Panc1 (cell line): ENCODE results near the gene TP53BP1. TPM values are rescaled to one million over a fixed set of nuclear protein-coding genes. Genes with fewer than 3 reads are reported as not detected.

Source experiments
- ATAC-seq: fragments of 200-7000 bp; cut with Tn5 transposase; 2 replicates; pipeline ENCODE4 v1.9.1; 2020; ENCODE audit warnings: mild to moderate bottlenecking, moderate library complexity
- BruUV-seq: library from RNA; stranded (reverse); fragments of 400-500 nt; replicated peaks from 2 replicates; lab custom pipeline; 2021; lab: Mats Ljungman, UMichigan
- CTCF ChIA-PET: fragments of 300-600 bp; sonication (Branson Sonifier 250); formaldehyde crosslinking; loops from one replicate; lab custom pipeline; 2022; ENCODE audit warnings: antibody characterized with exemption; lab: Charles Lee
- POLR2A ChIA-PET: fragments of 300-600 bp; sonication (Branson Sonifier 250); formaldehyde crosslinking; loops from one replicate; lab custom pipeline; 2022; ENCODE audit warnings: antibody characterized with exemption; lab: Charles Lee
- DNase-seq: peaks from one replicate; pipeline ENCODE4 v3.0.0-alpha.2; 2010; ENCODE audit warnings: low read depth, low spot score
- H3K27ac ChIP-seq: 2 replicates; pipeline ENCODE4 v1.5.1; 2011; ENCODE audit warnings: mild to moderate bottlenecking, low read length, inconsistent platforms
- H3K27me3 ChIP-seq: fragments of 200-500 bp; sonication (Bioruptor generic); 2 replicates; pipeline ENCODE4 v1.6.0; 2014; ENCODE audit warnings: low read length, inconsistent platforms; ENCODE audit not compliant: control insufficient read depth, insufficient read depth
- H3K36me3 ChIP-seq: fragments of 200-500 bp; sonication (Bioruptor generic); 2 replicates; pipeline ENCODE4 v1.5.1; 2014; ENCODE audit warnings: inconsistent platforms, mild to moderate bottlenecking, low read length, moderate library complexity; ENCODE audit not compliant: control insufficient read depth, insufficient read depth
- H3K4me1 ChIP-seq: 2 replicates; pipeline ENCODE4 v1.5.1; 2011; ENCODE audit warnings: inconsistent platforms, mild to moderate bottlenecking, low read length, moderate library complexity; ENCODE audit not compliant: control insufficient read depth, insufficient read depth
- H3K4me3 ChIP-seq, 2 experiments: 2 replicates each; pipeline ENCODE4 v1.5.1; 2011 to 2012; ENCODE audit warnings: low read depth in 2 of 2, low read length in 2 of 2, mild to moderate bottlenecking in 2 of 2, inconsistent platforms in 1 of 2, moderate library complexity in 1 of 2
- H3K9me3 ChIP-seq: fragments of 200-500 bp; sonication (Bioruptor generic); 2 replicates; pipeline ENCODE4 v1.5.1; 2014; ENCODE audit warnings: low read depth, mild to moderate bottlenecking, inconsistent platforms, low read length, moderate library complexity; ENCODE audit not compliant: control insufficient read depth, insufficient read depth
- POLR2AphosphoS5 ChIP-seq: IDR thresholded peaks from 2 replicates; pipeline ENCODE4 v1.6.1; 2012; ENCODE audit warnings: mild to moderate bottlenecking, low read depth, low read length, moderate library complexity
- SIN3A ChIP-seq: IDR thresholded peaks from 2 replicates; pipeline ENCODE4 v1.6.1; 2012; ENCODE audit warnings: low read depth, mild to moderate bottlenecking, low read length, moderate library complexity, borderline replicate concordance; ENCODE audit not compliant: insufficient read depth
- TCF7L2 ChIP-seq: IDR thresholded peaks from 2 replicates; pipeline ENCODE4 v1.6.1; 2011; ENCODE audit warnings: mild to moderate bottlenecking, low read depth, low read length, inconsistent platforms
- in situ Hi-C: cut with HindIII; loops from 2 replicates; pipeline ENCODE4 v1.10.0; 2016; ENCODE audit warnings: low sequenced_read_pairs, low pct_unique_long_range_greater_than_20kb
- intact Hi-C: fragments of 100-400 bp; cut with micrococcal nuclease; formaldehyde crosslinking; loops from one replicate; pipeline ENCODE4 v1.10.0; 2022; ENCODE audit not compliant: unreplicated experiment
- total RNA-seq: library from RNA; stranded (reverse); gene quantifications from one replicate; pipeline ENCODE4 v1.2.1, GENCODE V29; 2021; ENCODE audit not compliant: unreplicated experiment
- TF ChIP-seq, protein P1 (sequence below), 2 experiments: IDR thresholded peaks; 2 replicates each; pipeline ENCODE4 v1.6.1; 2011 to 2012; ENCODE audit warnings: low read depth in 2 of 2, control low read depth in 1 of 2, low read length in 1 of 2, mild to moderate bottlenecking in 1 of 2, moderate library complexity in 1 of 2; ENCODE audit not compliant: insufficient read depth in 1 of 2
- TF ChIP-seq, protein P2 (sequence below): fragments of 450-650 bp; IDR thresholded peaks from 2 replicates; pipeline ENCODE4 v1.5.1; 2017; ENCODE audit warnings: mild to moderate bottlenecking

TP53BP1 gene
- total RNA-seq, 1 experiment from 2014 or later: 80.3 TPM

DNA sequence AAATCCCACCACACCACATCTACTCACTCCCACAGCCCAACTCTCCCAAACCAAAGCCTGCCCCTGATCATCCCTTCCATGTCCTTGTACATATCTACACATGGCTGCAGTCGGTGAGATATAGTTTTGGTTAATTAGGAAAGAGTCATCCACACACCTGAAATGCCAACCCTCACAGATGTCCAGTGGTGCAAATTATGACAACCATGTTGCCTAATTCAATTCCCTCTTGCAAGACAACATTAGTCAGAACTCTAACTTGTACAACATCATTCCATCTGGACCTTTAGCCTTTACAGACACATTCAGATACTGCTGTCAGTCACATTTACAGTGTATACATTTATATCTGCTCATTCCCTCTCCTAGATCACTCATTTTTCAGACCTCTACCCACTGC, 80.9 kb downstream of the TP53BP1 start:
- CTCF ChIA-PET: no interaction called here
- no TSS peak for BruUV-seq
- in situ Hi-C loops: no loop called here
- intact Hi-C loops: no loop called here
- POLR2A ChIA-PET: no interaction called here
- H3K27me3 ChIP-seq: no peaks in the 10 kb centered on the region
- TF ChIP-seq SIN3A: no peak
- TF ChIP-seq, protein P1, sequence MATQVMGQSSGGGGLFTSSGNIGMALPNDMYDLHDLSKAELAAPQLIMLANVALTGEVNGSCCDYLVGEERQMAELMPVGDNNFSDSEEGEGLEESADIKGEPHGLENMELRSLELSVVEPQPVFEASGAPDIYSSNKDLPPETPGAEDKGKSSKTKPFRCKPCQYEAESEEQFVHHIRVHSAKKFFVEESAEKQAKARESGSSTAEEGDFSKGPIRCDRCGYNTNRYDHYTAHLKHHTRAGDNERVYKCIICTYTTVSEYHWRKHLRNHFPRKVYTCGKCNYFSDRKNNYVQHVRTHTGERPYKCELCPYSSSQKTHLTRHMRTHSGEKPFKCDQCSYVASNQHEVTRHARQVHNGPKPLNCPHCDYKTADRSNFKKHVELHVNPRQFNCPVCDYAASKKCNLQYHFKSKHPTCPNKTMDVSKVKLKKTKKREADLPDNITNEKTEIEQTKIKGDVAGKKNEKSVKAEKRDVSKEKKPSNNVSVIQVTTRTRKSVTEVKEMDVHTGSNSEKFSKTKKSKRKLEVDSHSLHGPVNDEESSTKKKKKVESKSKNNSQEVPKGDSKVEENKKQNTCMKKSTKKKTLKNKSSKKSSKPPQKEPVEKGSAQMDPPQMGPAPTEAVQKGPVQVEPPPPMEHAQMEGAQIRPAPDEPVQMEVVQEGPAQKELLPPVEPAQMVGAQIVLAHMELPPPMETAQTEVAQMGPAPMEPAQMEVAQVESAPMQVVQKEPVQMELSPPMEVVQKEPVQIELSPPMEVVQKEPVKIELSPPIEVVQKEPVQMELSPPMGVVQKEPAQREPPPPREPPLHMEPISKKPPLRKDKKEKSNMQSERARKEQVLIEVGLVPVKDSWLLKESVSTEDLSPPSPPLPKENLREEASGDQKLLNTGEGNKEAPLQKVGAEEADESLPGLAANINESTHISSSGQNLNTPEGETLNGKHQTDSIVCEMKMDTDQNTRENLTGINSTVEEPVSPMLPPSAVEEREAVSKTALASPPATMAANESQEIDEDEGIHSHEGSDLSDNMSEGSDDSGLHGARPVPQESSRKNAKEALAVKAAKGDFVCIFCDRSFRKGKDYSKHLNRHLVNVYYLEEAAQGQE (IDR thresholded peaks at IDR 0.05; ENCODE audit: insufficient read depth in 1 of 2, low read depth in 2 of 2, low read length in 1 of 2): no peak
- TF ChIP-seq, protein P2, sequence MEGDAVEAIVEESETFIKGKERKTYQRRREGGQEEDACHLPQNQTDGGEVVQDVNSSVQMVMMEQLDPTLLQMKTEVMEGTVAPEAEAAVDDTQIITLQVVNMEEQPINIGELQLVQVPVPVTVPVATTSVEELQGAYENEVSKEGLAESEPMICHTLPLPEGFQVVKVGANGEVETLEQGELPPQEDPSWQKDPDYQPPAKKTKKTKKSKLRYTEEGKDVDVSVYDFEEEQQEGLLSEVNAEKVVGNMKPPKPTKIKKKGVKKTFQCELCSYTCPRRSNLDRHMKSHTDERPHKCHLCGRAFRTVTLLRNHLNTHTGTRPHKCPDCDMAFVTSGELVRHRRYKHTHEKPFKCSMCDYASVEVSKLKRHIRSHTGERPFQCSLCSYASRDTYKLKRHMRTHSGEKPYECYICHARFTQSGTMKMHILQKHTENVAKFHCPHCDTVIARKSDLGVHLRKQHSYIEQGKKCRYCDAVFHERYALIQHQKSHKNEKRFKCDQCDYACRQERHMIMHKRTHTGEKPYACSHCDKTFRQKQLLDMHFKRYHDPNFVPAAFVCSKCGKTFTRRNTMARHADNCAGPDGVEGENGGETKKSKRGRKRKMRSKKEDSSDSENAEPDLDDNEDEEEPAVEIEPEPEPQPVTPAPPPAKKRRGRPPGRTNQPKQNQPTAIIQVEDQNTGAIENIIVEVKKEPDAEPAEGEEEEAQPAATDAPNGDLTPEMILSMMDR: no peak
- TF ChIP-seq POLR2AphosphoS5: no peak
- TF ChIP-seq TCF7L2: no peak
- ATAC-seq (no peak), DNase-seq (no peak)
- no peaks in the 10 kb centered on the region for H3K9me3 ChIP-seq
- H3K4me1 ChIP-seq: no peaks in the 10 kb centered on the region
- H3K27ac ChIP-seq: no peak overlapping the region
- H3K4me3 ChIP-seq: no peak overlapping the region
- peaks cover 35% of the 10 kb centered on the region for H3K36me3 ChIP-seq

DNA sequence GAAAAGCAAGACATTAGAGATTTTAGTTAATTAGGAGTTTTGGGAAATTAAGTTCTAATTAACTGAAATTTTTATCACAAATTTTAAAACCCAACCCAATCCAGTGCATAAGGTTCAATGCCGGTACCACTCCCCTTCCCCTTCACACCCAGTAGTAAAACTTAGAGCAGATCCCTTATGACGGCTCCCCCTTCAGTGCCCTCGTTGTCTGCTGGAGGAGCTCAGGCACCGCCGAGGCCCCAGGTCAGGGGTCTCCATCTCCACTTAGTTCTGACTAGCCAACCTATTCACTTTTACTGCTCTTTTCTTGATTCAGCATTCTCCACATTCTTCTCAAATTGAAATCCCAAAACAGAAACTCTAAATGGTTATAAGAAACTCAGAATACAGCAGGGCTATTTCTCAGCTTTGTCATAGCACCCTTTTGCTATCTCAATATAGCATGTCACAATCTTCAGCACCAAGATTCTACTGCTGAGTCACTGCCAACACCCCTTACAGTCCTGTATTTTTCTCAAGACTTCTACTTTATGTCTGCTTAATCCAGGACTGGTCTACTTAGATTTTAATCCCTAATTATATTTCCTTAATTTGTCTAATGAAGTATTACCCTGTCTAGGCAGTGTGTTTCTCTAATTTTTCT, 82.3 kb downstream of the TP53BP1 start:
- BruUV-seq: no TSS peak
- Histone ChIP-seq H3K4me3 (no peak overlapping the region), H3K4me1 (no peaks in the 10 kb centered on the region), H3K36me3 (peaks cover 40% of the 10 kb centered on the region), H3K27ac (no peak overlapping the region), H3K9me3 (no peaks in the 10 kb centered on the region), H3K27me3 (no peaks in the 10 kb centered on the region)
- DNase-seq (no peak), ATAC-seq (no peak)
- POLR2A ChIA-PET: no interaction called here
- TF ChIP-seq TCF7L2: no peak
- no peak for TF ChIP-seq POLR2AphosphoS5
- no peak for TF ChIP-seq SIN3A
- TF ChIP-seq, protein P2: no peak
- TF ChIP-seq, protein P1 (IDR thresholded peaks at IDR 0.05; ENCODE audit: insufficient read depth in 1 of 2, low read depth in 2 of 2, low read length in 1 of 2): no peak
- CTCF ChIA-PET: no interaction called here
- in situ Hi-C loops (no loop called here), intact Hi-C loops (no loop called here)
